Retinal pigment epithelial cell (primary cell): Measurements from ENCODE around the gene PCDHA10.
"Not testable (repeated sequence)": the region's sequence is repeated elsewhere in the genome, so short reads cannot be mapped to it uniquely, and the experiment has no call there.

Experiments
- DNase-seq: peaks from one replicate; pipeline ENCODE4 v3.0.0-alpha.2; 2010; ENCODE audit warnings: low read depth
- H3K4me3 ChIP-seq: 2 replicates; pipeline ENCODE4 v1.5.1; 2011; ENCODE audit warnings: mild to moderate bottlenecking, low read length, control low read depth, moderate library complexity
- CTCF ChIP-seq: conservative IDR thresholded peaks from 2 replicates; pipeline ENCODE4 v1.5.1; 2011; ENCODE audit warnings: low read depth, low read length, control low read depth, inconsistent platforms

PCDHA10 gene

GRCh38 chr5:140840978-140841962 is 14.4 kb upstream of the PCDHA10 start, which contains the start of gene PCDHA8:
Gene PCDHA8, plus strand, starts transcription at chr5:140841187. Its CDS starts 135 bp downstream, at chr5:140841322.
- H3K4me3 ChIP-seq, result no peak within 1 kb of the TSS
- DNase-seq, result no peak
- TF ChIP-seq CTCF, result peak; percentile 29

GRCh38 chr5:140842798-140843733 is 12.6 kb upstream of the PCDHA10 start:
- no peak for TF ChIP-seq CTCF
- H3K4me3 ChIP-seq, result no peak overlapping the region
- DNase-seq, result no peak

GRCh38 chr5:140848139-140849102 is 7.3 kb upstream of the PCDHA10 start, which contains the start of gene PCDHA9:
Gene PCDHA9, plus strand, starts transcription at chr5:140848382. Its CDS starts 114 bp downstream, at chr5:140848496.
- H3K4me3 ChIP-seq, DNase-seq: not testable (repeated sequence)

GRCh38 chr5:140849831-140850634 is 5.7 kb upstream of the PCDHA10 start:
- not testable (repeated sequence) for DNase-seq, H3K4me3 ChIP-seq

- no peak for TF ChIP-seq CTCF
- no peak overlapping the region for H3K4me3 ChIP-seq
- DNase-seq, result no peak
Measured at GRCh38 chr5:140857177-140857986, 1.7 kb downstream of the PCDHA10 start.

GRCh38 chr5:140857987-140858240 is 2.2 kb downstream of the PCDHA10 start:
- DNase-seq, result no peak
- H3K4me3 ChIP-seq, result no peak overlapping the region

More at GRCh38 chr5:140857987-140858240, 2.2 kb downstream of the PCDHA10 start:
- TF ChIP-seq CTCF, result no peak
